ENCODE data around the gene KRT34.

KRT34 gene

DNA sequence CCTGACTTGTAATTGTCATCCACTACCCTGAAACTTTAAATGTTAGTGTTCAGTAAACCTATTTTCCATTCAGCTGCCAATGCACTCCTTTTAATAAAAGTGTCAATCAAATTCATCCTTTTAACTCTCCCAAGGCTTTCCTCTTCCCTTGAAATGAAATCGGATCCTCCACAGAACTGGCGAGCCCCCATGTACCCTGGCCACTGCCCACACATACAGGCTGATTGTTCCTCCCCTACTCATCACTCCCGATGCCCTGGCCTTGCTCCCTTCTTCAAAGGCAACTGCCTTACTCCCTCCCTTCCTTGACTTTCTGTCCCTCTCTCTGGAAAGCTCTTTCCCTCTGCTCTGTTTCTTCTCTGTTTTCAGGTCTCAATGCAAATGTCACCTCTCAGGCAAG lies 39.1 kb downstream of the KRT34 start:
- TF ChIP-seq CTCF (IDR thresholded peaks at IDR 0.05; ENCODE audit: low read depth, low read length) = no peak
- in situ Hi-C loops (cut with HindIII; ENCODE audit: low sequenced_read_pairs) = no loop called here
- no peak overlapping the region for H3K4me3 ChIP-seq (ENCODE audit: low read depth, low read length)

DNA sequence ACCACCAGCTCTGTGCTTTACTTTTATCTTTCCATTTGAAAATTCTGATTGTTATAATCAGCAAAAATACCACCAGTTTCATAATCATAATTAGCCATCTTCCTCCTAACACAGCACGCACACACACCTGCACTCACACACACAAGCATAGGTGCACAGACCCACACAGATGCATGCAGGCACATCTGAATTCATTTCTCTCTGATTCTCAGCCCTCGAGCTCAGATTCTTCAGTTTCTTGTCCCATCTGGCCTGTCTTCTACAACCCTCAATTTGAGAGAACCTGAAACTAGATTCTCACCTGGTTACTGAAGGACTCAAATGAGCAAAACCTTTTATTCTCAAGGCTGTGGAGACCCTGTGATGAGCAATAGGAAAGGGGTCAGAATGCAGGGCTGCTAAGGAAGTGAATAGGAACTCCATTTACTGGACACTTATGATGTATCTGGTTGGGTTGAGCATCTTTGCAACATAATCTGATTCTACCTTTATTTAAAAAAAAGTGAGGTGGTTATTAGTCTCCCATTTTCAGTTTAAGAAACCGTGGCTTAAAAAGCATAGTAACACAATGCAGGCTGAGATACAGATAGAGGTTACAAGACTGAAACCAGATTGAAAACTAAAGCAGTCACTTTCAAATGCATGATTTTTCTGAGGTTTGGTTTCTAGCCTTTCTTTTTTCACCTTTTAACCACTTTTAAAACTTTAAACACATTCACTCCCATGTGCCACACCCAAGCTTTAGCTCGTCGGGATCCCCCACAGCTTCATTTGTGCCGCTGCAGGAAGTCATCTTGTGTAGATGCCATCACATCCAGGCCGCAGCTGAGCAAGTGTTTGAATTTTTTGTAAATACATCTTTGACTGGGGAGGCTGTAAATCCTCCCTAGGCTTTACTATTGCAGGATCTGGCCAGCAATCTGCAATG lies 40.9 kb downstream of the KRT34 start:
- DNase-seq (ENCODE audit: low read depth, low spot score) = no peak
- TF ChIP-seq CTCF (IDR thresholded peaks at IDR 0.05; ENCODE audit: low read depth, low read length) = no peak
- H3K4me3 ChIP-seq (ENCODE audit: low read depth, low read length) = no peak overlapping the region
- in situ Hi-C loops (cut with HindIII; ENCODE audit: low sequenced_read_pairs) = no loop called here

More for the DNA sequence above, 39.1 kb downstream of the KRT34 start:
- no peak for DNase-seq (ENCODE audit: low read depth, low spot score)

DNA sequence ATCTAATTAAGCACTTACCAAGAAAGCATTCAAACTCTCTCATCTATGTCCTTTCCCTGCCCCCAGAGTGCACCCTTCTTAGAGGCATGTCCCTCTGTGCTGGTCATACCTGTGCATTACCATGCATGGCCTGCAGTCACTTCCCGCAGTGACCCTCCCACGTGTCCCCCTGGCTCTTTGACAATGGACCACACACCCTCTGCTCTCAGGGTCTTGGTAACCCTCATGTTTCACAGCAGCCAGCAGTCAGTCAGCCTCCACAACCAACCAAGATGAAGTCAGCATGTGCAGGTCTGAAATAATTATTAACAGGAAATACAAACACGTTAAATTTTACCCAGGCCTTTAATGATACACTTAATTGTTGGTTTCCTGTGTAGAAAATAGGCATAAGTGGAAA lies 41.6 kb downstream of the KRT34 start:
- no peak overlapping the region for H3K4me3 ChIP-seq (ENCODE audit: low read depth, low read length)
- in situ Hi-C loops (cut with HindIII; ENCODE audit: low sequenced_read_pairs) = no loop called here
- TF ChIP-seq CTCF (IDR thresholded peaks at IDR 0.05; ENCODE audit: low read depth, low read length) = no peak
- no peak for DNase-seq (ENCODE audit: low read depth, low spot score)

GRCh38 chr17:41339571-41340172 lies 42.4 kb downstream of the KRT34 start:
- no peak for DNase-seq (ENCODE audit: low read depth, low spot score)
- in situ Hi-C loops (cut with HindIII; ENCODE audit: low sequenced_read_pairs) = no loop called here
- H3K4me3 ChIP-seq (ENCODE audit: low read depth, low read length) = no peak overlapping the region
- TF ChIP-seq CTCF (IDR thresholded peaks at IDR 0.05; ENCODE audit: low read depth, low read length) = no peak

GRCh38 chr17:41338961-41339485 lies 43.1 kb downstream of the KRT34 start:
- TF ChIP-seq CTCF (IDR thresholded peaks at IDR 0.05; ENCODE audit: low read depth, low read length) = no peak
- H3K4me3 ChIP-seq (ENCODE audit: low read depth, low read length) = no peak overlapping the region
- no peak for DNase-seq (ENCODE audit: low read depth, low spot score)
- in situ Hi-C loops (cut with HindIII; ENCODE audit: low sequenced_read_pairs) = no loop called here

DNA sequence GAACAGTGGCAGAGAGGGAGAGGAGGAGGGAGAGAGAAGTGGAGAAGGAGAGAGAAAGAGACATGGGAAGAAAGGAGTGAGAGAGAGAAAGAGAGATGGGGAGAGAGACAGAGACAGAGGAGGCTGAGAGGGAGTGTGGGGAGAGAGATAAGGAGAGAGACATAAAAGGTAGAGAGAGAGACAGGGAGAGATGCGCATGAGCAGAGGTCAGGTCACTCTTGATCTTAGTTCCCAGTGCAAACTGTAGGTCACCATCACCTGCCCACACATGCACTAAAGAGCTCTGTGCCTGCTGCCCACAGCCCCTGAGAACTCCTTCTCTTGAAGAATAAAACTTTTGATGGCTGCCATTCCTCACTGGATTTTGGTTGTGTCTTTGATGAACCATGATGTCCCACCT lies 46.4 kb downstream of the KRT34 start:
- TF ChIP-seq CTCF (IDR thresholded peaks at IDR 0.05; ENCODE audit: low read depth, low read length) = no peak
- H3K4me3 ChIP-seq (ENCODE audit: low read depth, low read length) = no peak overlapping the region
- DNase-seq (ENCODE audit: low read depth, low spot score) = no peak
- in situ Hi-C loops (cut with HindIII; ENCODE audit: low sequenced_read_pairs) = no loop called here
